HG02759 (cell line): ENCODE results near the gene ANKDD1A.

Experiments used
- ATAC-seq: cut with Tn5 transposase; IDR thresholded peaks from one replicate; pipeline ENCODE4 v1.9.1; 2021; ENCODE audit warnings: mild to moderate bottlenecking, moderate library complexity; ENCODE audit not compliant: unreplicated experiment

Gene ANKDD1A

GRCh38 chr15:64911311-64912186, at the start of gene ANKDD1A:
TSS of gene ANKDD1A (plus strand) at chr15:64911902. CDS start at chr15:64911931, 29 bp downstream.
- ATAC-seq = peak; percentile 79

- ATAC-seq = no peak
Observed at GRCh38 chr15:64861960-64862359, 49.7 kb upstream of the ANKDD1A start.

GRCh38 chr15:64862408-64862807, 49.3 kb upstream of the ANKDD1A start:
- ATAC-seq = no peak

- no peak for ATAC-seq
Observed at GRCh38 chr15:64864068-64864467, 47.6 kb upstream of the ANKDD1A start.

GRCh38 chr15:64865126-64865997, 46.3 kb upstream of the ANKDD1A start:
- ATAC-seq = no peak

- ATAC-seq = no peak
Observed at GRCh38 chr15:64865998-64866520, 45.6 kb upstream of the ANKDD1A start.

GRCh38 chr15:64869501-64869900, 42.2 kb upstream of the ANKDD1A start:
- no peak for ATAC-seq

GRCh38 chr15:64870353-64870752, 41.3 kb upstream of the ANKDD1A start:
- no peak for ATAC-seq

GRCh38 chr15:64875641-64876223, 36.0 kb upstream of the ANKDD1A start:
- ATAC-seq = no peak

GRCh38 chr15:64877435-64877834, 34.3 kb upstream of the ANKDD1A start:
- ATAC-seq = no peak

GRCh38 chr15:64878705-64879104, 33.0 kb upstream of the ANKDD1A start:
- ATAC-seq = no peak

GRCh38 chr15:64883100-64883581, 28.6 kb upstream of the ANKDD1A start:
- no peak for ATAC-seq

GRCh38 chr15:64883997-64884511, 27.6 kb upstream of the ANKDD1A start:
- peak; percentile 75 for ATAC-seq

GRCh38 chr15:64884679-64885078, 27.0 kb upstream of the ANKDD1A start:
- no peak for ATAC-seq

GRCh38 chr15:64888336-64888735, 23.4 kb upstream of the ANKDD1A start:
- ATAC-seq = no peak

GRCh38 chr15:64891561-64891960, 20.1 kb upstream of the ANKDD1A start:
- ATAC-seq = no peak

GRCh38 chr15:64892847-64893403, 18.8 kb upstream of the ANKDD1A start:
- no peak for ATAC-seq

GRCh38 chr15:64893481-64894394, 18.0 kb upstream of the ANKDD1A start:
- ATAC-seq = peak; percentile 72

- peak; percentile 32 for ATAC-seq
Observed at GRCh38 chr15:64894395-64895056, 17.2 kb upstream of the ANKDD1A start.
